DOHH2 (cell line): Measurements from ENCODE around the gene CISD1.

Experiments
- EZH2phosphoT487 ChIP-seq: fragments of 200-600 bp; sonication (generic); IDR thresholded peaks from 2 replicates; pipeline ENCODE4 v1.6.1; 2017; ENCODE audit warnings: borderline replicate concordance, mild to moderate bottlenecking, antibody characterized with exemption, low read length, moderate library complexity, mixed read lengths
- TF ChIP-seq, protein P1 (sequence below): fragments of 200-600 bp; sonication (generic); IDR thresholded peaks from one replicate; pipeline ENCODE4 v1.5.1; 2014; ENCODE audit warnings: antibody characterized with exemption, mild to moderate bottlenecking, low read depth, low read length; ENCODE audit not compliant: poor library complexity, severe bottlenecking

DNA sequence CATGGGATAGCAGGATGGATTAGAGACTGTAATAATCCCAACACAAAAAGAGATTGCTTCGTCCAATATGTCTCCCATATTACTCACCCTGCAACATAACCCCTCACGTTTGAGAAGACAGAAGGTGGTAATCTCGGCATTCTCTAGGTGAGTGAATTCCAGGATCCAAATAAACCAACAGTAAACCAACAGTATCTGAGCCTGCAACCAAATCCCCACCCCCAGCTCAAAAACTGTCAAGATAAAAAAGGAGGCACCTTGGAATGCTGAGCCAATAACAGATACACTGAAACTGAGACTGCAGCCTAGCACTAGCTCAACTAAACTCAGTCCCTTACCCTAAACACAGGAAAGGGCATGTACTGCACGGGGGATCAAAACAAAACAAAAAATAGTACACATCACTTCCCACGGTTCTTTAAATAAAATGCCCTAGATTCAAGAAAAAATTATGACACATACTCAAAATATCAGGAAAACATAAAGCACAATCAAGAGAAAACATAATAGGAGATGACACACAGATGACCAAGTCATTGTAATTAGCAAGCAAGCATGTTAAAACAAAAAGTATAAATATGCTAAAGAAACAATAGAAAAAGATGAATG is 29.3 kb upstream of the CISD1 start:
- TF ChIP-seq, protein P1, sequence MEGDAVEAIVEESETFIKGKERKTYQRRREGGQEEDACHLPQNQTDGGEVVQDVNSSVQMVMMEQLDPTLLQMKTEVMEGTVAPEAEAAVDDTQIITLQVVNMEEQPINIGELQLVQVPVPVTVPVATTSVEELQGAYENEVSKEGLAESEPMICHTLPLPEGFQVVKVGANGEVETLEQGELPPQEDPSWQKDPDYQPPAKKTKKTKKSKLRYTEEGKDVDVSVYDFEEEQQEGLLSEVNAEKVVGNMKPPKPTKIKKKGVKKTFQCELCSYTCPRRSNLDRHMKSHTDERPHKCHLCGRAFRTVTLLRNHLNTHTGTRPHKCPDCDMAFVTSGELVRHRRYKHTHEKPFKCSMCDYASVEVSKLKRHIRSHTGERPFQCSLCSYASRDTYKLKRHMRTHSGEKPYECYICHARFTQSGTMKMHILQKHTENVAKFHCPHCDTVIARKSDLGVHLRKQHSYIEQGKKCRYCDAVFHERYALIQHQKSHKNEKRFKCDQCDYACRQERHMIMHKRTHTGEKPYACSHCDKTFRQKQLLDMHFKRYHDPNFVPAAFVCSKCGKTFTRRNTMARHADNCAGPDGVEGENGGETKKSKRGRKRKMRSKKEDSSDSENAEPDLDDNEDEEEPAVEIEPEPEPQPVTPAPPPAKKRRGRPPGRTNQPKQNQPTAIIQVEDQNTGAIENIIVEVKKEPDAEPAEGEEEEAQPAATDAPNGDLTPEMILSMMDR = no peak
- no peak for TF ChIP-seq EZH2phosphoT487
